Gastrocnemius medialis (tissue), 4 donors: ENCODE data around the gene COX4I1. TPM values are rescaled to one million over a fixed set of nuclear protein-coding genes. Genes with fewer than 3 reads are reported as not detected.

Experiments
- ATAC-seq, 2 donors: fragments of 150-250 bp; one replicate each; pipeline ENCODE4 v1.9.1; 2016
- DNase-seq, 2 donors: peaks; one replicate each; pipeline ENCODE4 v3.0.0-alpha.2; 2019
- H3K27ac ChIP-seq, 4 donors: fragments of 200-600 bp; sonication (generic); 1 replicate in 1 of 4; 2 replicates in 3 of 4; pipeline ENCODE4 v1.5.1; 2016 to 2018; ENCODE audit warnings: mild to moderate bottlenecking in 2 of 4, moderate library complexity in 1 of 4
- H3K27me3 ChIP-seq, 3 donors: fragments of 200-600 bp; sonication (generic) in 2 of 3; 1 replicate in 1 of 3; 2 replicates in 2 of 3; pipeline versions ENCODE4 v1.5.1 to v1.6.0; 2016 to 2019; ENCODE audit warnings: mild to moderate bottlenecking in 1 of 3, moderate library complexity in 1 of 3
- H3K36me3 ChIP-seq, 2 donors: fragments of 200-600 bp; sonication (generic) in 1 of 2; one replicate each; pipeline ENCODE4 v1.5.1; 2017 to 2018
- H3K4me1 ChIP-seq, 2 donors: fragments of 200-600 bp; sonication (generic) in 1 of 2; one replicate each; pipeline ENCODE4 v1.5.1; 2016 to 2017; ENCODE audit warnings: mild to moderate bottlenecking in 2 of 2
- H3K4me3 ChIP-seq, 4 donors: fragments of 200-600 bp; sonication (generic) in 3 of 4; 1 replicate in 1 of 4; 2 replicates in 3 of 4; pipeline ENCODE4 v1.5.1; 2016 to 2019; ENCODE audit warnings: mild to moderate bottlenecking in 2 of 4
- H3K9me3 ChIP-seq, 3 donors: fragments of 200-600 bp; sonication (generic) in 2 of 3; 1 replicate in 1 of 3; 2 replicates in 2 of 3; pipeline ENCODE4 v1.5.1; 2016 to 2019
- CTCF ChIP-seq, 5 experiments: fragments of 450-650 bp in 3 of 5; fragments of 200-600 bp in 2 of 5; sonication (generic) in 2 of 5; IDR thresholded peaks in 4 of 5; conservative IDR thresholded peaks in 1 of 5; 1 replicate in 4 of 5; 2 replicates in 1 of 5; pipeline ENCODE4 v1.5.1; 2016 to 2019; ENCODE audit warnings: antibody characterized with exemption in 5 of 5, mild to moderate bottlenecking in 3 of 5, moderate library complexity in 3 of 5
- POLR2A ChIP-seq, 2 donors: fragments of 450-650 bp; IDR thresholded peaks; one replicate each; pipeline ENCODE4 v1.6.1; 2017; ENCODE audit warnings: antibody characterized with exemption in 2 of 2, mild to moderate bottlenecking in 2 of 2, moderate library complexity in 2 of 2
- in situ Hi-C, 4 donors: fragments of 200-750 bp; cut with MboI; loops; one replicate each; pipeline versions ENCODE4 v1.15.0 to v1.8.0; 2017; ENCODE audit warnings: low sequenced_read_pairs in 4 of 4
- intact Hi-C: fragments of 100-400 bp; cut with DNase I; formaldehyde crosslinking; loops from one replicate; pipeline ENCODE4 v1.15.1; 2023; ENCODE audit warnings: low total_unique reads
- total RNA-seq, 4 donors: library from RNA; depleted of rRNA; stranded (reverse); fragments of >200 nt; gene quantifications; one replicate each; pipeline versions ENCODE4 v1.1.0 to v1.2.3, GENCODE V29; 2016

Gene COX4I1
- total RNA-seq, 4 donors from 2014 or later = 666 to 782 (median 689) TPM

- Histone ChIP-seq H3K27me3 (peaks cover 6 to 18% (median 7%) of the 10 kb centered on the region in 3 donors), H3K9me3 (no peaks in the 10 kb centered on the region), H3K4me1 (no peaks in the 10 kb centered on the region), H3K36me3 (no peaks in the 10 kb centered on the region), H3K27ac (no peak overlapping the region), H3K4me3 (no peak overlapping the region)
- intact Hi-C loops (no loop called here), in situ Hi-C loops (loop anchor here in 1 of 4 donors (25.0 kb wide), 1 partner anchor 673 kb away; the partner anchor contains the start of gene FOXF1)
- no peak for TF ChIP-seq CTCF (IDR thresholded peaks at IDR 0.05 in 4 of 5, conservative IDR thresholded peaks at IDR 0.05 in 1 of 5)
- no peak for TF ChIP-seq POLR2A (IDR thresholded peaks at IDR 0.05)
- no peak for ATAC-seq
- DNase-seq = no peak
These were observed 40.3 kb downstream of the COX4I1 start for GRCh38 chr16:85839681-85840240.

GRCh38 chr16:85840395-85840794 lies 40.9 kb downstream of the COX4I1 start:
- Histone ChIP-seq H3K4me3 (no peak overlapping the region), H3K27ac (no peak overlapping the region), H3K4me1 (no peaks in the 10 kb centered on the region), H3K27me3 (peaks cover 6 to 13% (median 7%) of the 10 kb centered on the region in 3 donors), H3K9me3 (no peaks in the 10 kb centered on the region), H3K36me3 (no peaks in the 10 kb centered on the region)
- intact Hi-C loops (no loop called here), in situ Hi-C loops (loop anchor here in 1 of 4 donors (25.0 kb wide), 1 partner anchor 672 kb away; the partner anchor contains the start of gene FOXF1)
- DNase-seq (no peak), ATAC-seq (no peak)
- TF ChIP-seq POLR2A (IDR thresholded peaks at IDR 0.05) = no peak
- TF ChIP-seq CTCF (IDR thresholded peaks at IDR 0.05 in 4 of 5, conservative IDR thresholded peaks at IDR 0.05 in 1 of 5) = no peak

- no peak for ATAC-seq
- TF ChIP-seq POLR2A (IDR thresholded peaks at IDR 0.05) = no peak
- TF ChIP-seq CTCF (IDR thresholded peaks at IDR 0.05 in 4 of 5, conservative IDR thresholded peaks at IDR 0.05 in 1 of 5) = no peak
- H3K9me3 ChIP-seq = no peaks in the 10 kb centered on the region
- intact Hi-C loops (no loop called here), in situ Hi-C loops (loop anchor here in 1 of 4 donors (25.0 kb wide), 1 partner anchor 672 kb away; the partner anchor contains the start of gene FOXF1)
- no peaks in the 10 kb centered on the region for H3K36me3 ChIP-seq
- DNase-seq = no peak
- no peak overlapping the region for H3K4me3 ChIP-seq
- H3K27ac ChIP-seq = no peak overlapping the region
- no peaks in the 10 kb centered on the region for H3K4me1 ChIP-seq
- H3K27me3 ChIP-seq = peaks cover 6 to 12% (median 6%) of the 10 kb centered on the region in 3 donors
These were observed 41.3 kb downstream of the COX4I1 start for GRCh38 chr16:85840801-85841200.

- no peak for ATAC-seq
- H3K36me3 ChIP-seq = no peaks in the 10 kb centered on the region
- in situ Hi-C loops (loop anchor here in 1 of 4 donors (25.0 kb wide), 1 partner anchor 670 kb away; the partner anchor contains the start of gene FOXF1), intact Hi-C loops (no loop called here)
- no peaks in the 10 kb centered on the region for H3K4me1 ChIP-seq
- DNase-seq = no peak
- H3K4me3 ChIP-seq = no peak overlapping the region
- H3K27ac ChIP-seq = no peak overlapping the region
- peaks cover 0 to 12% (median 3%) of the 10 kb centered on the region in 3 donors for H3K27me3 ChIP-seq
- no peaks in the 10 kb centered on the region for H3K9me3 ChIP-seq
- TF ChIP-seq POLR2A (IDR thresholded peaks at IDR 0.05) (no peak), CTCF (IDR thresholded peaks at IDR 0.05 in 4 of 5, conservative IDR thresholded peaks at IDR 0.05 in 1 of 5) (no peak)
These were observed 42.9 kb downstream of the COX4I1 start for GRCh38 chr16:85842435-85842834.
